ENCODE measurements around the gene DDX10. TPM values are rescaled to one million over a fixed set of nuclear protein-coding genes. Genes with fewer than 3 reads are reported as not detected.

DDX10 gene
- total RNA-seq, 1 donor from 2014 or later: 21.1 TPM

DNA sequence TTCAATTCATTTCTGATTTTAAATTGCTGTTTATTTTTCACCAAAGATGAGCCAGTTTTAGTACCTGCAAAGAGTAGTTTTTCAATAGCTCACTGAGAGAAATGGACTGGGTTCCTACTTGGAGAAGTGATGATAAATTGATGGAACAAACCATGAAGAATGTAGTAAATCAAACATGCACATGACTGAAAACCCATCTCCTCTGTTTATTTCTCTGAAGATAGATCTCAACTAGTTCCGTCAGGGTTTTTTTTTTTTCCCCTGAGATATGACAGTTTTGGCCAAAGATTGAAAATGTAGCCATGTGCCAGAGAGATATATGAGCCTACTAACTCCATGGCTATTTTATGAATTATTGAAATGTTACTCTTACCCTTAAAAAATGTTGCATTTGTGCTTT is 239.6 kb downstream of the DDX10 start:
- intact Hi-C loops (cut with DNase I): no loop called here
- TF ChIP-seq, protein P1, sequence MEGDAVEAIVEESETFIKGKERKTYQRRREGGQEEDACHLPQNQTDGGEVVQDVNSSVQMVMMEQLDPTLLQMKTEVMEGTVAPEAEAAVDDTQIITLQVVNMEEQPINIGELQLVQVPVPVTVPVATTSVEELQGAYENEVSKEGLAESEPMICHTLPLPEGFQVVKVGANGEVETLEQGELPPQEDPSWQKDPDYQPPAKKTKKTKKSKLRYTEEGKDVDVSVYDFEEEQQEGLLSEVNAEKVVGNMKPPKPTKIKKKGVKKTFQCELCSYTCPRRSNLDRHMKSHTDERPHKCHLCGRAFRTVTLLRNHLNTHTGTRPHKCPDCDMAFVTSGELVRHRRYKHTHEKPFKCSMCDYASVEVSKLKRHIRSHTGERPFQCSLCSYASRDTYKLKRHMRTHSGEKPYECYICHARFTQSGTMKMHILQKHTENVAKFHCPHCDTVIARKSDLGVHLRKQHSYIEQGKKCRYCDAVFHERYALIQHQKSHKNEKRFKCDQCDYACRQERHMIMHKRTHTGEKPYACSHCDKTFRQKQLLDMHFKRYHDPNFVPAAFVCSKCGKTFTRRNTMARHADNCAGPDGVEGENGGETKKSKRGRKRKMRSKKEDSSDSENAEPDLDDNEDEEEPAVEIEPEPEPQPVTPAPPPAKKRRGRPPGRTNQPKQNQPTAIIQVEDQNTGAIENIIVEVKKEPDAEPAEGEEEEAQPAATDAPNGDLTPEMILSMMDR (IDR thresholded peaks at IDR 0.05): no peak
- ATAC-seq: no peak

DNA sequence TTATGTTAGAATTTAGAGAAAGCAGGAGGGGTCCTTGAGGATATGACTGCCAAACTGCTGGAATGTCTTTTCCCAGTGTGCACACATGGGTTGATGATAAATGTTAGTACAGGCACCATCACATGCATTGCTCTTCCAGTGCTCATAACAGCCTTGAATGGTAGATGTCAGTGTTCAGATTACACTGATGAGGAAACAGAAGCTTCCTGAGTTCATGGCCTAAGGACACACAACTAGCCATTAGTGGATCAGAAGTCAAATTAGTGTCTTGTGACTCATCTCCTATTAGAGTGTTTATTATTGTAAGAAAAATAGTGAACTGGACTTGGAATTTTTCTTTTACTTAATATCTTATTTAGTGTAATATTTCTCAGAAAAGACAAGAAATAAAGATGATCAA is 241.5 kb downstream of the DDX10 start:
- DNase-seq (no peak), ATAC-seq (no peak)
- Histone ChIP-seq H3K36me3 (no peaks in the 10 kb centered on the region), H3K4me3 (no peak overlapping the region), H3K4me1 (no peaks in the 10 kb centered on the region), H3K27ac (no peak overlapping the region), H3K27me3 (ENCODE audit: low read depth) (no peaks in the 10 kb centered on the region), H3K9me3 (no peaks in the 10 kb centered on the region)
- TF ChIP-seq, protein P1 (IDR thresholded peaks at IDR 0.05): no peak
- intact Hi-C loops (cut with DNase I): no loop called here

More for the DNA sequence above, 239.6 kb downstream of the DDX10 start:
- no peak for DNase-seq
- H3K4me3 ChIP-seq: no peak overlapping the region
- H3K27me3 ChIP-seq (ENCODE audit: low read depth): no peaks in the 10 kb centered on the region
- H3K27ac ChIP-seq: no peak overlapping the region
- no peaks in the 10 kb centered on the region for H3K4me1 ChIP-seq
- H3K36me3 ChIP-seq: no peaks in the 10 kb centered on the region
- H3K9me3 ChIP-seq: no peaks in the 10 kb centered on the region

DNA sequence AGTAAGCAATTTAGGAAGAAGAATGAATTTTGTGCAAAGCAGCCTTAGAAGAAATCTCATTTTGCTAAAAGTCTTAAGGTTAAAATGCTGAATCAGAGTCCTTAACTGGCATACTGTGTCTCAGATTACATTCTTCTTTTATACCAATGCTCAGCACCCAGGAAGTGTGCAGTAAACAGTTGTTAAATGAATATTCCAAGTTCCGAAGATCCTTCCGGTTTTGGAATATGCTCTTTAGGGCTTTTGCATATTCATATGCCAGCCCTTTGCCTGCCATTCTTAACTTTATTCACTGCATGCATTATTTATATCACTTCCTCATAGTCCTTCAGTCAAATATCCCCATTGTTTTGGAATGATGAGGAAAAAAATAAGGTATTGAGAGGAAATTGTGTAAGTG is 242.0 kb downstream of the DDX10 start:
- Histone ChIP-seq H3K27me3 (ENCODE audit: low read depth) (no peaks in the 10 kb centered on the region), H3K4me3 (no peak overlapping the region), H3K27ac (no peak overlapping the region), H3K36me3 (no peaks in the 10 kb centered on the region), H3K4me1 (no peaks in the 10 kb centered on the region), H3K9me3 (no peaks in the 10 kb centered on the region)
- ATAC-seq: no peak
- TF ChIP-seq, protein P1 (IDR thresholded peaks at IDR 0.05): no peak
- DNase-seq: no peak
- intact Hi-C loops (cut with DNase I): no loop called here

DNA sequence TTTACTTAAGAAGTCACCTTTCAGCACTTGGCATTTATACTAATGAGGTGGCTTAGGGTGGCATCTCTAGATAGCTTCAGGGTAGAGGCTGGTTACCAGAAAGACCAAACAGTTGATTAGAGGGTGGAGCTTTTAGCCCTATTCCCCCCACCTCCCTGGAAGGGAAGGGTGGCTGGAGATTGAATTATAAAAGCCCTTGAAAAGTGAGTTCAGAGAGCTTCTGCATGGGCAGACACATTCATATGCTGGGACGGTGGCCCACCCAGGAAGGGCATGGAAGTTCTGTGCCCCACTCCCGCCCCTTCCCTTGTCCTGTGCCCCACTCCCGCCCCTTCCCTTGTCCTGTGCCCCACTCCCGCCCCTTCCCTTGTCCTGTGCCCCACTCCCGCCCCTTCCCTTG is 244.2 kb downstream of the DDX10 start:
- no peak overlapping the region for H3K4me3 ChIP-seq
- H3K27me3 ChIP-seq (ENCODE audit: low read depth): no peaks in the 10 kb centered on the region
- no peaks in the 10 kb centered on the region for H3K9me3 ChIP-seq
- intact Hi-C loops (cut with DNase I): no loop called here
- TF ChIP-seq, protein P1 (IDR thresholded peaks at IDR 0.05): no peak
- no peak for DNase-seq
- H3K36me3 ChIP-seq: no peaks in the 10 kb centered on the region
- H3K4me1 ChIP-seq: no peaks in the 10 kb centered on the region
- ATAC-seq: no peak
- no peak overlapping the region for H3K27ac ChIP-seq

DNA sequence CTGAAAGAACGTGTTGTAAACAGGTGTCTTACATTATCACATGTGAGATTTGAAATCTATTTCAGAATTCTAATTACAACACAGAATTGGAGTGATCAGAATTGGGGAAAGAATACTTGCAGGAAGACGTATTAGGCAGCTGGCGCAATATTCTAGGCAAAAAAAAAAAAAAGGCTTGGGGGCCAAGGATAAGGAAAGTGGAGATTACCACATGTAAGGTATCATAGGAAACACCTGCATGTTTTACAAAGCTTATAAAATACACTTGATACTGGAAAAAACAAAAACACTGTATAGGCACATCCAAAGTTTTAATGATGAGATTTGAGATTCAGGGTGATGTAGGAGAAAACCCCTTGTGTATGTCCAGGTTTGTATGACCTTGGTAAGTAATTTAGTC is 245.1 kb downstream of the DDX10 start:
- ATAC-seq (no peak), DNase-seq (no peak)
- TF ChIP-seq, protein P1 (IDR thresholded peaks at IDR 0.05): no peak
- Histone ChIP-seq H3K27me3 (ENCODE audit: low read depth) (no peaks in the 10 kb centered on the region), H3K27ac (no peak overlapping the region), H3K4me3 (no peak overlapping the region), H3K4me1 (no peaks in the 10 kb centered on the region), H3K36me3 (no peaks in the 10 kb centered on the region), H3K9me3 (no peaks in the 10 kb centered on the region)
- intact Hi-C loops (cut with DNase I): no loop called here

DNA sequence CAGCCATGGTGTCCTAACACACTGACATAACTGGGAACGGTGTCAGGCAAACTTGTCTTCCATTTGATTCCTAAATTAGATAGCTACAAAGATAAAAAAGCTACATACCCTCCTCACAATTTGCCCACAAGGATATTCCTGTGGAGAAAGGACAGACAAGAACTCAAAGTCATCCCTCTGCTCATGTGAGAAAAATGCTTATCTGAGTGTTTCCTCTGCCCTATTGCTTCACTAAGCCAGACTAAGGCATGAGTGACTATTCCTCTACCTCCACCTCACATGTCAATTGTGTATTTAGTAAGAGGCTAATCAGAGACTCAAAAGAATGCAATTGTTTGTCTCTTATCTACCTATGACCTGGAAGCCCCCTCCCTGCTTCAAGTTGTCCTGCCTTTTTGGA is 247.7 kb downstream of the DDX10 start:
- DNase-seq: no peak
- Histone ChIP-seq H3K36me3 (no peaks in the 10 kb centered on the region), H3K4me1 (no peaks in the 10 kb centered on the region), H3K27me3 (ENCODE audit: low read depth) (no peaks in the 10 kb centered on the region), H3K27ac (no peak overlapping the region), H3K4me3 (no peak overlapping the region), H3K9me3 (no peaks in the 10 kb centered on the region)
- no peak for ATAC-seq
- TF ChIP-seq, protein P1 (IDR thresholded peaks at IDR 0.05): no peak
- intact Hi-C loops (cut with DNase I): no loop called here

All from lower lobe of right lung (tissue), 2 donors.